H1 (cell line): ENCODE data around the gene IFT20. TPM values are rescaled to one million over a fixed set of nuclear protein-coding genes. Genes with fewer than 3 reads are reported as not detected.

Experiments
- CTCF ChIA-PET: fragments of 300-600 bp; sonication (Branson Sonifier 250); formaldehyde crosslinking; loops from one replicate; lab custom pipeline; 2021; ENCODE audit not compliant: partially characterized antibody; lab: Charles Lee
- POLR2A ChIA-PET: fragments of 300-600 bp; sonication (Branson Sonifier 250); formaldehyde crosslinking; loops from one replicate; lab custom pipeline; 2021; ENCODE audit warnings: inconsistent platforms; ENCODE audit not compliant: partially characterized antibody; lab: Charles Lee
- DNase-seq, 2 experiments: peaks; one replicate each; pipeline versions ENCODE4 v3.0.0 to v3.0.0-alpha.2; 2010 to 2022; ENCODE audit warnings: low spot score in 2 of 2, low read depth in 1 of 2, mixed read lengths in 1 of 2
- FAIRE-seq: peaks from 2 replicates; lab custom pipeline; 2011; peaks lifted over from hg19 to GRCh38; lab: Jason Lieb, UNC
- H2AFZ ChIP-seq: 2 replicates; pipeline ENCODE4 v1.8.1; 2012; ENCODE audit warnings: low read length, inconsistent platforms
- H2AK5ac ChIP-seq: 2 replicates; pipeline ENCODE4 v1.6.1; 2013; ENCODE audit warnings: low read depth, low read length
- H2BK120ac ChIP-seq: replicated peaks from 2 replicates; pipeline ENCODE3; 2013; ENCODE audit warnings: low read depth, low read length, inconsistent platforms
- H2BK12ac ChIP-seq: 2 replicates; pipeline ENCODE4 v1.6.1; 2013; ENCODE audit warnings: low read depth, low read length
- H2BK15ac ChIP-seq: 2 replicates; pipeline ENCODE4 v1.6.1; 2013; ENCODE audit warnings: low read length
- H2BK20ac ChIP-seq: 2 replicates; pipeline ENCODE4 v1.6.1; 2013; ENCODE audit warnings: low read length
- H2BK5ac ChIP-seq: 2 replicates; pipeline ENCODE4 v1.6.1; 2013; ENCODE audit warnings: low read depth, low read length
- H3K14ac ChIP-seq: 2 replicates; pipeline ENCODE4 v1.6.1; 2013; ENCODE audit warnings: inconsistent platforms; ENCODE audit not compliant: insufficient read length
- H3K18ac ChIP-seq: 2 replicates; pipeline ENCODE4 v1.6.1; 2013; ENCODE audit warnings: low read length; ENCODE audit errors: extremely low read depth
- H3K23ac ChIP-seq: 2 replicates; pipeline ENCODE4 v1.6.1; 2013; ENCODE audit warnings: inconsistent platforms; ENCODE audit not compliant: insufficient read length
- H3K23me2 ChIP-seq: 2 replicates; pipeline ENCODE4 v1.6.1; 2013; ENCODE audit warnings: low read depth, low read length
- H3K27ac ChIP-seq: 2 replicates; pipeline ENCODE4 v1.6.1; 2011; ENCODE audit warnings: low read depth, low read length, inconsistent platforms
- H3K27me3 ChIP-seq, 4 experiments: replicated peaks in 1 of 4; 1 replicate in 1 of 4; 2 replicates in 3 of 4; pipeline versions ENCODE4 v1.6.1 to v1.8.1; 2011 to 2013; ENCODE audit warnings: low read length in 3 of 4, mild to moderate bottlenecking in 3 of 4, inconsistent platforms in 2 of 4, mixed read lengths in 2 of 4, moderate library complexity in 1 of 4; ENCODE audit not compliant: control insufficient read depth in 3 of 4, insufficient read depth in 3 of 4; ENCODE audit errors: extremely low read depth in 1 of 4
- H3K36me3 ChIP-seq, 4 experiments: 2 replicates each; pipeline versions ENCODE4 v1.6.1 to v1.8.1; 2011 to 2013; ENCODE audit warnings: mild to moderate bottlenecking in 4 of 4, low read length in 3 of 4, moderate library complexity in 2 of 4, control low read depth in 1 of 4, inconsistent platforms in 1 of 4; ENCODE audit not compliant: insufficient read depth in 4 of 4, control insufficient read depth in 2 of 4
- H3K4ac ChIP-seq: replicated peaks from 2 replicates; pipeline ENCODE3; 2013; ENCODE audit warnings: low read length, low read depth, mixed read lengths, inconsistent platforms; ENCODE audit not compliant: insufficient read length
- H3K4me1 ChIP-seq, 4 experiments: replicated peaks in 1 of 4; 1 replicate in 1 of 4; 2 replicates in 3 of 4; pipeline versions ENCODE4 v1.6.1 to v1.8.1; 2011 to 2013; ENCODE audit warnings: low read length in 3 of 4, inconsistent platforms in 2 of 4, mixed read lengths in 1 of 4; ENCODE audit not compliant: insufficient read depth in 4 of 4, control insufficient read depth in 3 of 4
- H3K4me2 ChIP-seq, 2 experiments: 2 replicates each; pipeline versions ENCODE4 v1.6.1 to v1.8.1; 2011 to 2013; ENCODE audit warnings: low read depth in 2 of 2, low read length in 2 of 2, control low read depth in 1 of 2, inconsistent platforms in 1 of 2, mild to moderate bottlenecking in 1 of 2; ENCODE audit not compliant: insufficient read depth in 1 of 2
- H3K4me3 ChIP-seq, 4 experiments: fragments of 200-600, 300-600 bp in 1 of 4; sonication (generic), shearing (Covaris generic), sonication (Bioruptor Twin) in 1 of 4; 2 replicates each; pipeline versions ENCODE4 v1.5.1 to v1.8.1; 2011 to 2016; ENCODE audit warnings: low read length in 4 of 4, low read depth in 3 of 4, control low read depth in 2 of 4, inconsistent platforms in 2 of 4, mild to moderate bottlenecking in 2 of 4, mixed read lengths in 1 of 4, moderate library complexity in 1 of 4; ENCODE audit not compliant: insufficient read depth in 2 of 4; ENCODE audit errors: extremely low read depth in 1 of 4
- H3K56ac ChIP-seq: replicated peaks from 2 replicates; pipeline ENCODE3; 2013; ENCODE audit warnings: low read depth, mild to moderate bottlenecking, mixed read lengths, low read length, inconsistent platforms; ENCODE audit not compliant: insufficient read length
- H3K79me1 ChIP-seq: 2 replicates; pipeline ENCODE4 v1.6.1; 2013; ENCODE audit warnings: low read depth, low read length, control low read depth
- H3K79me2 ChIP-seq, 2 experiments: 2 replicates each; pipeline versions ENCODE4 v1.6.1 to v1.8.1; 2012 to 2013; ENCODE audit warnings: low read length in 2 of 2, mild to moderate bottlenecking in 2 of 2, inconsistent platforms in 1 of 2; ENCODE audit not compliant: insufficient read depth in 2 of 2, control insufficient read depth in 1 of 2
- H3K9ac ChIP-seq, 4 experiments: replicated peaks in 1 of 4; 1 replicate in 1 of 4; 2 replicates in 3 of 4; pipeline versions ENCODE4 v1.6.1 to v1.8.1; 2011 to 2013; ENCODE audit warnings: low read depth in 3 of 4, low read length in 3 of 4, control low read depth in 2 of 4, mild to moderate bottlenecking in 2 of 4, moderate library complexity in 2 of 4, inconsistent platforms in 1 of 4; ENCODE audit errors: extremely low read depth in 1 of 4
- H3K9me3 ChIP-seq, 2 experiments: 2 replicates each; pipeline versions ENCODE4 v1.6.1 to v1.8.1; 2012 to 2013; ENCODE audit warnings: mild to moderate bottlenecking in 2 of 2, moderate library complexity in 2 of 2, control low read depth in 1 of 2, inconsistent platforms in 1 of 2, low read depth in 1 of 2, low read length in 1 of 2, mixed read lengths in 1 of 2; ENCODE audit not compliant: insufficient read depth in 2 of 2
- H4K20me1 ChIP-seq, 2 experiments: replicated peaks in 1 of 2; 2 replicates each; pipeline versions ENCODE3 to v1.8.1; 2011 to 2013; ENCODE audit warnings: inconsistent platforms in 2 of 2, low read length in 2 of 2, mild to moderate bottlenecking in 1 of 2; ENCODE audit not compliant: insufficient read depth in 2 of 2, control insufficient read depth in 1 of 2
- H4K5ac ChIP-seq: 2 replicates; pipeline ENCODE4 v1.6.1; 2013; ENCODE audit warnings: low read length, low read depth, mixed read lengths, inconsistent platforms; ENCODE audit not compliant: insufficient read length
- H4K8ac ChIP-seq: 2 replicates; pipeline ENCODE4 v1.8.0; 2013; ENCODE audit warnings: mild to moderate bottlenecking, moderate library complexity, low read length, inconsistent platforms; ENCODE audit not compliant: insufficient read depth; ENCODE audit errors: extremely low read depth
- H4K91ac ChIP-seq: replicated peaks from 2 replicates; pipeline ENCODE3; 2013; ENCODE audit warnings: low read length, mixed read lengths, inconsistent platforms; ENCODE audit not compliant: insufficient read length
- ASH2L ChIP-seq: fragments of 200-600, 300-600 bp; sonication (generic); IDR thresholded peaks from one replicate; pipeline ENCODE4 v1.7.1; 2017; ENCODE audit warnings: low read length
- EGR1 ChIP-seq: IDR thresholded peaks from 2 replicates; pipeline ENCODE4 v1.6.1; 2011; ENCODE audit warnings: low read depth, low read length, borderline replicate concordance
- EZH2 ChIP-seq: fragments of 200-600 bp; sonication (generic); IDR thresholded peaks from 2 replicates; pipeline ENCODE4 v1.7.1; 2012; ENCODE audit warnings: low read depth, mild to moderate bottlenecking, moderate library complexity, low read length, inconsistent platforms; ENCODE audit not compliant: severe bottlenecking
- GTF2F1 ChIP-seq: IDR thresholded peaks from 2 replicates; pipeline ENCODE4 v1.6.1; 2012; ENCODE audit warnings: low read depth, low read length, improper control_type of control experiment, borderline replicate concordance
- JUND ChIP-seq: IDR thresholded peaks from 2 replicates; pipeline ENCODE4 v1.6.1; 2011; ENCODE audit warnings: mild to moderate bottlenecking, improper control_type of control experiment, low read length
- MAX ChIP-seq: IDR thresholded peaks from 2 replicates; pipeline ENCODE4 v1.6.1; 2012; ENCODE audit warnings: inconsistent platforms
- RAD21 ChIP-seq, 2 experiments: IDR thresholded peaks in 1 of 2; conservative IDR thresholded peaks in 1 of 2; 2 replicates each; pipeline ENCODE4 v1.6.1; 2011; ENCODE audit warnings: low read depth in 2 of 2, low read length in 2 of 2, improper control_type of control experiment in 1 of 2, inconsistent platforms in 1 of 2, mild to moderate bottlenecking in 1 of 2, moderate library complexity in 1 of 2
- RFX5 ChIP-seq: IDR thresholded peaks from 2 replicates; pipeline ENCODE4 v1.6.1; 2011; ENCODE audit warnings: low read depth, low read length, improper control_type of control experiment, borderline replicate concordance
- RXRA ChIP-seq: IDR thresholded peaks from 2 replicates; pipeline ENCODE4 v1.6.1; 2011; ENCODE audit warnings: low read depth, mild to moderate bottlenecking, low read length, moderate library complexity; ENCODE audit not compliant: insufficient read depth
- SUZ12 ChIP-seq: fragments of 200-600 bp; sonication (generic); IDR thresholded peaks from 2 replicates; pipeline ENCODE4 v1.6.1; 2012; ENCODE audit warnings: mild to moderate bottlenecking, inconsistent platforms, low read length, moderate library complexity, mixed read lengths
- TAF1 ChIP-seq: IDR thresholded peaks from 2 replicates; pipeline ENCODE4 v1.6.1; 2011; ENCODE audit warnings: mild to moderate bottlenecking, low read depth, low read length
- TEAD4 ChIP-seq: IDR thresholded peaks from 2 replicates; pipeline ENCODE4 v1.6.1; 2012; ENCODE audit warnings: low read depth, low read length, inconsistent platforms, mixed read lengths
- WGBS, 2 experiments: shearing (Covaris generic) in 1 of 2; methylation state at CpG; one replicate each; pipeline versions ENCODE4 v1.1.6 to v1.1.7; 2013 to 2015; ENCODE audit warnings: low lambda C conversion rate in 2 of 2, mixed read lengths in 2 of 2, inconsistent platforms in 1 of 2, low coverage in 1 of 2, missing lambda C conversion rate in 1 of 2; ENCODE audit not compliant: insufficient replicate concordance in 2 of 2, insufficient coverage in 1 of 2, insufficient read length in 1 of 2; ENCODE audit errors: extremely low coverage in 1 of 2, missing lambda C conversion rate in 1 of 2; 5-methylcytosine and 5-hydroxymethylcytosine counted together
- polyA plus RNA-seq, 7 experiments: library from polyadenylated mRNA; depleted of rRNA in 3 of 7; stranded (reverse) in 5 of 7; unstranded in 2 of 7; fragments of >200 nt in 5 of 7; fragments of 200-250 nt in 2 of 7; gene quantifications; 1 replicate in 5 of 7; 2 replicates in 1 of 7; 4 replicates in 1 of 7; pipeline versions ENCODE4 v1.2.1 to v1.2.3, GENCODE V29; 2011 to 2013; ENCODE audit warnings: missing spikeins in 2 of 7, mixed read lengths in 2 of 7
- total RNA-seq: library from RNA; stranded (reverse); fragmentation: NEBNext Ultra II Directional; extraction: Animal tissue kit (Norgen Biotek cat#: 25700); gene quantifications from 2 replicates; pipeline ENCODE4 v1.2.1, GENCODE V29; 2021

Gene IFT20
- total and polyA plus RNA-seq, 2 of the 8 experiments (the other 6 are each of a cell fraction or from before 2014, with no cell fraction given): 9.0 to 21.0 TPM

- Histone ChIP-seq H3K23ac (no peak overlapping the region), H2BK15ac (no peak overlapping the region; the same call in 1 of the 2 replicates), H3K9me3 (no peaks in the 10 kb centered on the region), H3K79me2 (no peaks in the 10 kb centered on the region), H3K9ac (no peak overlapping the region; a peak in 1 of 7 replicates), H4K20me1 (peaks cover 2 to 6% of the 10 kb centered on the region in 2 experiments), H3K14ac (no peak overlapping the region), H2BK20ac (no peak overlapping the region; the same call in 1 of the 2 replicates), H3K23me2 (peaks cover 14% of the 10 kb centered on the region), H3K4me3 (peak overlapping the region; percentile 32 to 77 (median 62)), H4K8ac (0 out of 2 replicates have a peak overlapping the region, but pooled peaks have one; percentile 71), H3K18ac (no peak overlapping the region), H3K27me3 (peaks cover 38 to 62% (median 56%) of the 10 kb centered on the region in 4 experiments), H3K56ac (no peak overlapping the region), H3K4ac (no peak overlapping the region), H3K79me1 (no peaks in the 10 kb centered on the region), H3K27ac (no peak overlapping the region), H4K5ac (no peak overlapping the region), H2AFZ (peak overlapping the region; percentile 65; the same call in 1 of the 2 replicates), H3K4me2 (peak overlapping the region; percentile 89 to 95), H3K4me1 (peaks cover 0 to 13% (median 6%) of the 10 kb centered on the region in 4 experiments; a peak in 4 of 7 replicates), H3K36me3 (0 out of 8 replicates have a peak, but pooled peaks cover 0 to 3% (median 0%) of the 10 kb centered on the region in 4 experiments), H2AK5ac (no peak overlapping the region), H4K91ac (no peak overlapping the region), H2BK12ac (0 out of 2 replicates have a peak overlapping the region, but pooled peaks have one; percentile 2), H2BK5ac (no peak overlapping the region; the same call in 1 of the 2 replicates), H2BK120ac (no peak overlapping the region)
- POLR2A ChIA-PET: interaction anchor here (1.4 to 12.7 kb wide), 3 partner anchors 13 to 27 kb away, joined by 4 to 135 read pairs (median 9); partner anchors contain the start of genes POLDIP2 and SLC46A1
- WGBS, 2 experiments: 8% methylated on average over 17 of the region's 29 CpGs; no CpG with 5 or more reads in 1 of the 2 experiments
- FAIRE-seq: no peak
- CTCF ChIA-PET: interaction anchor here (0.9 to 14.7 kb wide), 9 partner anchors 10 to 135 kb away, joined by 3 to 142 read pairs (median 3); no protein-coding TSS in a partner anchor
- DNase-seq: no peak
- TF ChIP-seq EZH2 (peak; percentile 54), TAF1 (0 out of 2 replicates have a peak, but pooled peaks have one; percentile 9), TEAD4 (no peak), EGR1 (no peak), GTF2F1 (no peak), RFX5 (no peak), ASH2L (no peak), SUZ12 (peak; percentile 33), RXRA (no peak), JUND (no peak), MAX (peak; percentile 63), RAD21 (IDR thresholded peaks at IDR 0.05 in 1 of 2, conservative IDR thresholded peaks at IDR 0.05 in 1 of 2; ENCODE audit: low read depth in 2 of 2, low read length in 2 of 2) (no peak)
These were observed 49.7 kb upstream of the IFT20 start for GRCh38 chr17:28385037-28385400.
